ENCODE data around the gene CD180.

CD180 gene

DNA sequence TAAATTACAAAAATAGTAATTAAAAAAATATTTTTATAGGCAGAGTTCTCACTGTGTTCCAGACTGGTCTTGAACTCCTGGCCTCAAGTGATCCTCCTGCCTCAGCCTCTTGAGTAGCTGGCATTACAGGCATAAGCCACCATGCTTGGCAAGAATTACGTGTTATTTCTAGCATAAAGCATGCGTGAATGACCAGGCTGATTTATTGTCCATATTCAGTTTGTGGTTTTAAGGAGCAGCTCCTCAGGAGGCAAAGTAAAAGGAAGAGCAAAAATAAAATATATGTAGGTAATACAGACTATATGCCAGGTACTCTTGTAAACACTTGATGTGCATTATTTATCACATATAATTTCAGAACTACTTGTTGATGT lies 7.1 kb upstream of the CD180 start:
- H3K79me2 ChIP-seq = no peaks in the 10 kb centered on the region
- no peaks in the 10 kb centered on the region for H3K36me3 ChIP-seq (ENCODE audit: control insufficient read depth, insufficient read depth, low read length)
- no peak overlapping the region for H2AFZ ChIP-seq
- H3K27ac ChIP-seq = no peak overlapping the region
- TF ChIP-seq, protein P1, sequence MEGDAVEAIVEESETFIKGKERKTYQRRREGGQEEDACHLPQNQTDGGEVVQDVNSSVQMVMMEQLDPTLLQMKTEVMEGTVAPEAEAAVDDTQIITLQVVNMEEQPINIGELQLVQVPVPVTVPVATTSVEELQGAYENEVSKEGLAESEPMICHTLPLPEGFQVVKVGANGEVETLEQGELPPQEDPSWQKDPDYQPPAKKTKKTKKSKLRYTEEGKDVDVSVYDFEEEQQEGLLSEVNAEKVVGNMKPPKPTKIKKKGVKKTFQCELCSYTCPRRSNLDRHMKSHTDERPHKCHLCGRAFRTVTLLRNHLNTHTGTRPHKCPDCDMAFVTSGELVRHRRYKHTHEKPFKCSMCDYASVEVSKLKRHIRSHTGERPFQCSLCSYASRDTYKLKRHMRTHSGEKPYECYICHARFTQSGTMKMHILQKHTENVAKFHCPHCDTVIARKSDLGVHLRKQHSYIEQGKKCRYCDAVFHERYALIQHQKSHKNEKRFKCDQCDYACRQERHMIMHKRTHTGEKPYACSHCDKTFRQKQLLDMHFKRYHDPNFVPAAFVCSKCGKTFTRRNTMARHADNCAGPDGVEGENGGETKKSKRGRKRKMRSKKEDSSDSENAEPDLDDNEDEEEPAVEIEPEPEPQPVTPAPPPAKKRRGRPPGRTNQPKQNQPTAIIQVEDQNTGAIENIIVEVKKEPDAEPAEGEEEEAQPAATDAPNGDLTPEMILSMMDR (IDR thresholded peaks at IDR 0.05) = no peak
- no peaks in the 10 kb centered on the region for H3K27me3 ChIP-seq (ENCODE audit: control insufficient read depth, insufficient read depth, low read length)
- H3K4me2 ChIP-seq (ENCODE audit: low read length) = no peak overlapping the region
- H3K4me3 ChIP-seq (ENCODE audit: low read depth, low read length) = no peak overlapping the region
- H3K9me3 ChIP-seq (ENCODE audit: control insufficient read depth, low read length) = no peaks in the 10 kb centered on the region
- no peak overlapping the region for H3K9ac ChIP-seq
- H3K4me1 ChIP-seq = no peaks in the 10 kb centered on the region

DNA sequence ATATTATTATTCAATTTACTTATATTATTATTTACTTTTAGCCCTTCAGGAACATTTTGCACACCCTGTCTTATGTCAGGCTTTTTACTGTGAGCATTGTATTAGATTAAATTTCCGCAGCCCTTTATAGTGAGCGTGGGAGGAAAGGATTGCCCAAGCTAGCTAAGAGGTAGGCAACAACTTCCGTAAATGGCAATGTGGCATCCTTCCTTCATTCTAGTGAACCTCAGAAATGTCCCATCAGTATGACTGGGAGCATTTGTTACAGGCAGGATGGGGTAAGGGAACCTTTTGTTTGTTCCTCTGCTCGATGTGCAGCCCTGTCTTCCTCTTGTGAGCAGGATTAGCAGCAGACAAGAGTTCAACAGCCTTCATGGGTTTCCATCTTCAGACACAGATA lies 6.2 kb upstream of the CD180 start:
- Histone ChIP-seq H3K4me2 (ENCODE audit: low read length) (no peak overlapping the region), H3K27ac (no peak overlapping the region), H3K36me3 (ENCODE audit: control insufficient read depth, insufficient read depth, low read length) (no peaks in the 10 kb centered on the region), H3K9me3 (ENCODE audit: control insufficient read depth, low read length) (no peaks in the 10 kb centered on the region), H3K9ac (no peak overlapping the region), H2AFZ (no peak overlapping the region), H3K4me3 (ENCODE audit: low read depth, low read length) (no peak overlapping the region), H3K4me1 (no peaks in the 10 kb centered on the region), H3K79me2 (no peaks in the 10 kb centered on the region), H3K27me3 (ENCODE audit: control insufficient read depth, insufficient read depth, low read length) (no peaks in the 10 kb centered on the region)
- TF ChIP-seq, protein P1 (IDR thresholded peaks at IDR 0.05) = no peak

DNA sequence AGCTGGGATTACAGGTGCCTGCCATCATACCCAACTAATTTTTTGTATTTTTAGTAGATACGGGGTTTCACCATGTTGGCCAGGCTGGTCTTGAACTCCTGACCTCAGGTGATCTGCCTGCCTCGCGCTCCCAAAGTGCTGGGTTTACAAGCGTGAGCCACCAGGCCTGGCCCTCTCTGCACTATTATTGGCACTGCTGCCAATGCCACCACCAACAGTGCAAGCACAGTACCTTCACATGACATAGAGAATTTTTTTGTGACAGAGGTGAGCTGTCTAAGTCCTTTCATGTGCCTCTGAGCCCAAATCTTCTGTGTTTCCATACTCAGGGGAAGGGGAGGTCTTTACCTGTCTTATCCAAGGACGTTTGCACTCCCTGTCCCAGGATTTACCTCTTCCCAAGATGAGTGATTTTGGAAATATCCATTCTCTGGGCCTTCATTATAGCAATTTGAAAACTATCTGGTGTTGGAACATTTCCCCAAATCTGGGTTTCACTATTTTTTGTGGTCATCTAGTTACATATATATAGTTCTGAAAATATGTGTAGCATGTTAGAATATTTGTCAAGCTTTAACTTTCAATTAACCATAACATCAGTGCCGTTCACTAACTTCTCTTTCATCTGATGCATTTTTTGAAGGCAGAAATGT lies 5.4 kb upstream of the CD180 start:
- Histone ChIP-seq H3K4me1 (no peaks in the 10 kb centered on the region), H3K36me3 (ENCODE audit: control insufficient read depth, insufficient read depth, low read length) (no peaks in the 10 kb centered on the region), H3K27me3 (ENCODE audit: control insufficient read depth, insufficient read depth, low read length) (no peaks in the 10 kb centered on the region), H3K4me3 (ENCODE audit: low read depth, low read length) (no peak overlapping the region), H2AFZ (no peak overlapping the region), H3K9me3 (ENCODE audit: control insufficient read depth, low read length) (no peaks in the 10 kb centered on the region), H3K9ac (no peak overlapping the region), H3K79me2 (no peaks in the 10 kb centered on the region), H3K27ac (no peak overlapping the region), H3K4me2 (ENCODE audit: low read length) (no peak overlapping the region)
- TF ChIP-seq, protein P1 (IDR thresholded peaks at IDR 0.05) = no peak

DNA sequence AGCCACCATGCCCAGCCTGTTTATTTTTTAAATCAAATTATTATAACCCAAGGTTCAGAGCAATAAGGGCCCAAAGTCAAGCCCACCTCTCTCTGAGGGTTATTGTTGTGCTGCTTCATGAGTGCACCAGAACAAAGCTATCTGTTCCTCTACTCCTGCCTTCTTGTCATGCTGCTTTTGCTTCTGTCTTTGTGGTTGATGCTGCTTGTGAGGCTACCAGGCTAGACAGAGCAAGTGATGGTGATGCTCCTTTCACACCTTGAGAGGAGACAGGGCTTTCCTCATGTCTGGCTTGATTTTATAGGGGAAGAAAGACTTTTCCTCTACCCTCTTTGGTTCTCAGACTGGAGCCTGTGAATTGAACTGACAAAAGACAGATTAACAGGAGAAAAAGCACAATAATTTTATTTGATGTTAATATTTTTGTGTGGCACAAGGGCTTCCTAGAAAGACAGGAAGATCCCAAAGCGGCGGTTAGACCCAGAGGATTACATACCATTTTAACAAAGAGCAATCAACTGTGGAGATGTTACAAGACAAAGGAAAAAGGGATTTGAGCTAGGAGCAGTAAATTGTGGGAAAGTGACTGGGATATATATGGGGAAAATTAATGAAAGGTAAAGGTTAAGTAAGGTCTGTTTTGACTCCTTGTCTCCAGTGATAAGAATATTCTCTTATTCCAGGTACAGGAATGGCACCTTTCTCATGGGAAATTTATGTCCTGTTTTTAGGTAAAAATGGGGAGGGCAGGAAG lies 4.4 kb upstream of the CD180 start:
- Histone ChIP-seq H3K27me3 (ENCODE audit: control insufficient read depth, insufficient read depth, low read length) (no peaks in the 10 kb centered on the region), H3K79me2 (no peaks in the 10 kb centered on the region), H3K9me3 (ENCODE audit: control insufficient read depth, low read length) (no peaks in the 10 kb centered on the region), H2AFZ (no peak overlapping the region), H3K9ac (no peak overlapping the region), H3K4me1 (no peaks in the 10 kb centered on the region), H3K36me3 (ENCODE audit: control insufficient read depth, insufficient read depth, low read length) (no peaks in the 10 kb centered on the region), H3K27ac (no peak overlapping the region), H3K4me2 (ENCODE audit: low read length) (no peak overlapping the region), H3K4me3 (ENCODE audit: low read depth, low read length) (no peak overlapping the region)
- TF ChIP-seq, protein P1 (IDR thresholded peaks at IDR 0.05) = no peak

DNA sequence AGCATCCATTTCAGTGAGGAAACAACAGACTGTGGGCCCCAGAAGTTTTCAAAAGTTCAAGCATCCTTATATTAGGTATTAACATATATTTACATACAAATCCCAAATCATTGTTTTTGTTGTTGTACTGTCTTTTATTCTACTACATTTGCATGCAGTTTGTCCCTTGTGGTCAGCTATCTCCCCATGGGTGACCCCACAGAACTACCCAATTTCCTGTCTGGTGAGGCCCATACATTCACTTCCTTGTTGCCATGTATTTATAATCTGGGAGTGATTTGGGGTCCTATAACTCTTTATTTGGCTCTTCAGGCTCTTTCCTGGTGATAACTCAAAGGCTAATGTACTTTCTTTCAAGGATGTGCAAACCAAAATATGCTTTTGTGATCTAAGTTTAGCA lies 3.3 kb upstream of the CD180 start:
- Histone ChIP-seq H3K27ac (no peak overlapping the region), H3K79me2 (no peaks in the 10 kb centered on the region), H3K4me3 (ENCODE audit: low read depth, low read length) (no peak overlapping the region), H3K4me2 (ENCODE audit: low read length) (no peak overlapping the region), H3K4me1 (no peaks in the 10 kb centered on the region), H3K9ac (no peak overlapping the region), H3K27me3 (ENCODE audit: control insufficient read depth, insufficient read depth, low read length) (no peaks in the 10 kb centered on the region), H2AFZ (no peak overlapping the region), H3K36me3 (ENCODE audit: control insufficient read depth, insufficient read depth, low read length) (no peaks in the 10 kb centered on the region), H3K9me3 (ENCODE audit: control insufficient read depth, low read length) (no peaks in the 10 kb centered on the region)
- TF ChIP-seq, protein P1 (IDR thresholded peaks at IDR 0.05) = no peak

All from parathyroid adenoma (tissue), 2 donors.